Stimulated activated CD8-positive, alpha-beta memory T cell treated with anti-CD3 and anti-CD28 coated beads, Interleukin-15, amount 100 ng/mL, for 1 hour (primary cell): ENCODE results near the gene DDX41.
"Not testable (repeated sequence)": the region's sequence is repeated elsewhere in the genome, so short reads cannot be mapped to it uniquely, and the experiment has no call there.

Experiments used
- DNase-seq: peaks from one replicate; pipeline ENCODE4 v3.0.0-alpha.2; 2020; ENCODE audit warnings: low read depth

Gene DDX41

DNA sequence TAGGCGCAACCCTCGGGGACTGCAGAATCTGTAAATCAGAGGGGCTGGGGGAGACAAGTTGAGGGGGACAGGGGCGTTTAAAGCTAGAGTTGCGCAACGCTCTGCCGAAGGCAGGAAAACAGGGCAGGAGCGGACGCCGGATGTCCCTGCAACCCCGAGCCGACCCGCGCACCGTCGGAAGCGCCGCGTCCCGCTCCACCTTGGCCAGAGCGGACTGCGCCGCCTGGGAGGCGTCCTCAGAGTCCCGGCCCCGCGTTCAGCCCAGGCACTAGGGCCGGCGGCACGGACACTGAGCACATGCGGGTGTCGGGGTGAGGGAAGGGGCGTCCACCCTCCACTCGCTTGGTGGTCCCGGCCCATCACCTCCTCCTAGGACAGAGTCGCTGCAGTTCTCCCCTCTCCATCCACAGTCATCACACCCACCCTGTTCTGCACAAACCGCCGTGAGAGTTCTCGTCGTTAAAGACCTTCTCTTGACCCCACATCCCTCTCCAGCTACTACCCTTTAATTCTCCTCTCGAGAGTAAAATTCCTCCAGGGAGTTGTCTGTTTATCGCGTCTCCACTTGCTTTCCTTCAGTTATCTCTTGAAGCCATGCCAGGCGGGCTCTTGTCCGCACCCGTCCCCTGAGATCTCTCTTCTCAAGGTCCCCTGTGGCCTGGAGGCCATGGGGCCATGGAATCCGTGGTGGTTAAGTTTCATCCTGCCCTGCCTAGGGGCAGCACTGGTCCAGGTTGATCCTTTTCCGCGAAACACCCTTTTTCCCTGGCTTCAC, 18.6 kb downstream of the DDX41 start:
- no peak for DNase-seq

DNA sequence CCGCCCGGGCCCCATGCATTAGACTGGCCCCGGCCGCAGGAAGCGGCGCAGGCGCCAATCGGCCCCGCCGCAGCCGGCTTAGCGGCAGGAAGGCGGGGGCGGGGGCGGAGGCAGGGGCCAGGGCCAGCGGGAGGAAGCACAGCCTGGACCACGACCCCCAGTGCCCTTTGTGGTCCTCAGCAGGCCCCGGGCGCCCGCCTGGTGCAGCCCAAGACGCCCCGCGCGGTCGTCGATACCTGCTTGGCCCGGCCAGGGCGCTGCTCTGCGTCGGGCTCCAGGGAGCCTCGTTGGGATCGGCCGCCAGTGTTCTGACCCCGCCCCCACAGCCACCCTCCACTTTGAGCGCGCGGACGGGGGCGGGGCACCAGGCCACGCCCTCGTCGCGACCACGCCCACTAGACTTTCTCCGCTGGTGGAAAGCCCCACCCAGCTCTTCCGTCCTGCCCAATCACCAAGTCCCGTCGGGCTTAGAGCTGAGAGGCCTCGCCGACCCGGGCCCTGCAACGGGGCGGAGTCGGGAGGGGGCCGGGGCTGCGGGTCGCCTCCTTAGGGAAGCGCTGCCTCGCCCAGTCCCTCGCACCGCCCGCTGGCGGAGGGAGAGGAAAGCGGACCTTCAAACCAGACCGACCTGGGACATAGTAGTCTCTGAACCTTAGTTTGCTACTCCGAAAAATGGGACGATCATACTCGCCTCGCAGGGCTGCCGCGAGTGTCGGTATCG, 19.3 kb downstream of the DDX41 start, which contains the start of gene PDLIM7:
PDLIM7 (minus strand) TSS at position 313 of the 721 bp plus-strand sequence. CDS start 1,092 bp downstream, outside the sequence.
- peak; percentile 88 for DNase-seq

DNA sequence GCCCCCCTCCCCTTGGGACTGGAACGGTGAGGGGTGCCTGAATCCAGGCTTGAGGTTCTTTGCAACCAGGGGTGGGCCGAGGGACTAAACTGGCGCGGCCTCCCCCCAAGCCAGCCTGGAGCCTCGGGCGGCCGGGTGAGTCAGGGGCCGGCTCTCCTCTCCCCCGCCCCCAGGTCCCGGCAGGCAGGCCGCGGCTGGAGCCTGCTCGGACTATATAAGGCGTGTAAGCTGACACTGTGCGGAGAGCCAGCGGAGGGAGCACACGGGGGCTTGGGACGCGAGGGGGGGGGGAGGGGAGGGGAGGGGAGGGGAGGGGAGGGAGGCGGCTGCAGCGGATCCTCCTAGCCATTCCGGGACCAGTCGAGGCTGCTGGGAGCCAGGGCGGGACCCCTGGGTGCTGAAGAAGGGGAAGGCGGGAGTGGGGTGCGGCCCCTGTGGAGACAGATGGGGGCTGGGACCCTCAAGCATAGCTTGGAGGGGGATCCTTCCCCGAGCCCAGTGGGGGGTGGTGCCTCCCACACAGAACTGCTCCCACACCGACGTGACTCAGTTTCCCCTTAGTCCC, 20.0 kb downstream of the DDX41 start:
- no peak for DNase-seq

DNA sequence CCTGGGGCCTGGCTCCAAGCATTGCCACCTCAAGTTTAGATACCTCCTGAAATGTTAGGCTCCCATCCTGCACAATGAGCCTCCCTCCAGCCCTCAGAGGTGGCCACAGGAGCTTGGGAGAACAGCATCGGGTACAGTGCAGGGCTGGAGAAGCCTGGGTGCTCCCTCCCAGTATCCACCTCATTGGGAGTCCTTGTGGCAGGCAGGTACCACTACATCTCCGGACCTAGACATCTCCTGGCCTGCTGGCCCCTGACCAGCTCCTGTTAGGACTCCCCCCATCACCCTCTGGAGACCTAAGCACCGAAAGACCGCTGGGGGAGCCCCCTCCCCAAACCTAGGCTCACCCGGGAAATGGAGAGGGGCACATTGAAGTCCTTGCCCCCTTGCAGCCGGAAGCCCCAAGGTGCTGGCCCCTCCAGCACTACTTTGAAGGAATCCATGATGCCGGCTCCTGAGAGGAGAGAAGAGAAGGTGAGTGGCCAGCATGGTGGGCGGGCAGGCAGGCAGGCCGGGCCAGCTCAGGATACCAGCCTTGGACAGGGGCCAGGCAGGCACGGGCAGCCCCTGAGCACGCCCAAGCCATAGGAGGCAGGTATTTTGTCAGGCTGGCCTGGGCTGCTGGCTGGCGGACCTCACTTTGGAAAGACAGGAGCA, 20.6 kb downstream of the DDX41 start:
- DNase-seq, result no peak

DNA sequence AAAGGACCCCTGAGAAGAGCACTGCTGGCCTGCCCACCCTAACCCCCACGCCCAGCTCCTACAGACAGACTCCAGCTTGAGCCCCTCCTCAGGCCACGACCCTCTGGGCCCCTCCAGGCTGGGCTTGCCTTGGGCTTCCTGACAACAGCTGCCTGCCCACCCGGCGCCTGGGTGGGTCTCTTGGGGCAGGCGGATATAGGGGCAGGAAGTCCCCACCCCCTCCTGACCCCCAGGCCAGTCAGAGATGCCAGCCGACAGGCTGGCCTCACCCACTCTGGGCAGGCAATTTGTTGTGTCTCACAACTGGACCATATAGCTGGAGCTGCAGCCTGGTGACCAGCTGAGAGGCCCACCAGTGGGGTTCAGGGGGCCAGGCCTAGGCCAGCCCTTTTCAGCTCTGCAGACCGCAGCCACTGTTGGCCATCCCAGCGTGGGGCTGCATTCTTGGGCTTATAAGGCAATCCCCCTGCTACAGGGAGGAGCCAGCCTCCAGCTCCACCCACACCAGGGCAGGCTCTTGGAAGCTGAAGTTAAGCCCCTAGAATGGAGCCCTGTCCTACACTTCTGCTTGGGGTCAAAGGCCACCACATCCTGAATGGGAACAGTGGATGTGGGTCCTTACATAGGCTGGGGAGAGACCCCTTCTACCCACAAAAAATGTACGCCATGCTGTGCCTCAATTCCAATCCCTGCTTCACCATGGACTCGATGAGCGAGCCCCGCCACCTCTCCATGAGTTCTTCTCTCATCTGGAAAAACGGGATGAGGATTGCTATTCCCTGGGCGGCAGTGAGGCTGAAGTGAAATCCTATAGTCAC, 21.3 kb downstream of the DDX41 start:
- no peak for DNase-seq

DNA sequence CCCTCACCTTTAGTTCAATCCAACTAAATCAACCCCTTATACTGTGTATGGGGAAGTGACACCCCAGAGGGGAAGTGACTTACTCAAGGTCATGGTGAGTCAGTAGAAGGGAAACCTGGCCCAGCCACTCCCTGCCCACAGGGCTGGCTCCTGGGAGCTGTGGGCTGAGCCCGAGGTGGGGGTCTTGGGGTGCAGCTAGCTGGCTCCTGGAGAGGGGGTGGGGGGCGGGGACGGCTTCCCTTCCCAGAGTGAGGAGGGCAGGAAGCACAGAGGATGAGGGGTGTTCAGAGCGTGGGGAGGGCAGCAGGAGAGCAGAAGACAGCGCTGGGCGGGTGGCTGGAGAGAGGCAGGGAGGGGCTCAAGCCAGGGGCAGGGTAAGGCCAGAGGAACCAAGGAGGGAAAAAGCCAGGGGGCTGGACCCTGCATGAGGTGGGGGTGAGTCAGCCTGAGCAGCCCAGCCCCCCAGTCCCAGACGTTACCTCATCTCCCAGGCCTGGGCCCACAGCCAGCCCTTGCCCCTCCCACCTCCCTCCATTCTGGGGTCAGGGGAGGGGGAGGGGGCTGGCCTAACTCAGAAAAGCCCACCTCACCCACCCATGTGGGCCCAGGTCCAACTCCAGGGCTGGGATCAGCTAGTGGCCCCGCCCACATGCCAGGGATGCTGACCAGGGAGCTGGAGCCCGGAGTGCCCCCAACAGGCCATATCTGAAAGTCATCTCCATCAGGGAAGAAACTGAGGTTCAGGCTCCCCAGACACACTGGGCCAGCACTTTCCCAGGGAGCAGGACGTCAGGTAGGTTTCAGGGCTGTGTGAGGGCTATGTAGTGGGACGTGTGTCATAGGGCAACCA, 22.2 kb downstream of the DDX41 start:
- DNase-seq, result no peak

DNA sequence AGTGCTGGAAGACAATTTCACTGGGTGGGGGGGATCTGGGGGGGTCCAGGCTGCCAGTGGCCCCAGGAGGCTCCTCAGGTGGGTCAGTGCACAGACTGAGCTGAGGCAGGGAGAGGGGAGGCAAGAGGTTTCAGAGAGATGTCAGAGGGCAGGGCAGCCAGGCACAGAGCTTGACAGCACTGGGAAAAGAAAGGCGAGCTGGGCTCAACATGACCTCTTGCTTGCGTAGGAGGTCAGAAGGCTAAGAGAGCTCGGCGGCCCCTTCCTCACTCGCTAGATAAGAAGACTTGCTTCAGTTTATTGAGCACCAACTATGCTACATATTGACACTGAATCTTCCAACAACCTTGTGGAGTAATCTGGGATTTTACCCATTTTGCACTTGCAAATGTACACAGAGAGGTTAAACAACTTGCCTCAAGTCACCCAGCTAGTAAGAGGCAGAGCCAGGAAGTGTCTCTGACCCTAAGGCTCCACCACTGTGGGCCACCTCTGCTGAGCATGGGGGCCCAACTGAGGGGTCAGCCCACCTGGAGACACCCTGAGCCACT, 22.9 kb downstream of the DDX41 start:
- DNase-seq, result no peak

DNA sequence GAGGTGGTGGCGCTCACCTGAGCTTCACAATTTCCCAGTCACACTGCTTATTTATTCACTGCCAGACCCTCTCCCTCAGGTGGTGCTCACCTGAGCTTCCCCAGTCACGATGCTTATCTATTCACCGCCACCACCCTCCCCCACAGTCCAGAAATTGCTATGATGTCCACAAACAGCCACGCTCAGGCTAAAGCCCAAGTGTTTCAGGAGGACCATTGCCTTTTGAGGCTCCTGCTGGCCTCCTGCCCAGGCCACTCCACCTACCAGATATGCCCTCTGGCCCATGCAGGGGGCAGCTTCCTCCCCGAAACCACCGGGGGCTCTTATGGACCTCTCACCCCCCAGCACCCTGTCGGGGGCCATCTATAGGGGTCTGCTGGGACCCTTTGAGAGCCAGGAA, 23.9 kb downstream of the DDX41 start:
- DNase-seq, result no peak

DNA sequence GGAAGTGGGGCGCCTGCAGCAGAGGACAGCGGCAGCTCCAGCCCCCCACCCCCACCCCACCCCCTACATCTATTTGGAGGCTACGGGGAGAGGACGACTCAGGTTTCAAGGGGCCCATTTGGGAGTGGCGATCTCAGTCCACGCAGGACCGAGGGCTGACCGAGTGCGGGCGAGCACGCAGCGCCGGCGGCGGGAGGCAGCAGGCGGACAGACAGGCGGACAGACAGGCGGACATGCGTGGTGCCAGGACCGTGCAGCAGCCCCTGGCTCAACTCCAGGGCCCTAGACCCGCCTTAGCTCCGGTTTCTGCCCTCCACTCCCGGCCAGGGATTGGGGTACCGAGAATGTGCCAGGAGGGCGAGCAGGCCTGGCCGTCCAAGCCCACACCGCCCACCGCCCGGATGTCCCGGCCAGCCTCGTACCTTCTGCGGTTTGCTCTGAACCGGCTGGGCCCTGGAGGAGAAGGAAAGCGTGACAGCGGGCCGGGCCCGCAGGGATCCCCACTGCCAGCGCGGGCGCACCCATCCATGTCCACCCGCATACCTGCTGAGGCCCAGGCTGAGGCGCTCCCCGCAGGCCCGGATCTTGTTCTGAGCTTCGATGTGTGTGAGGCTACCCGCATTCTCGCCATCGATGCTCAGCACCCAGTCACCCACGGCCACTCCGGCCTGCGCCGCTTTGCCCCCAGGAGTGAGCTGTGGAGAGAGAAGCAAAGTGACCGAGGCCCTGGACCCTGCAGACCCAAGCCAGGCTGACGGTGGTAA, 24.6 kb downstream of the DDX41 start:
- DNase-seq, result no peak

DNA sequence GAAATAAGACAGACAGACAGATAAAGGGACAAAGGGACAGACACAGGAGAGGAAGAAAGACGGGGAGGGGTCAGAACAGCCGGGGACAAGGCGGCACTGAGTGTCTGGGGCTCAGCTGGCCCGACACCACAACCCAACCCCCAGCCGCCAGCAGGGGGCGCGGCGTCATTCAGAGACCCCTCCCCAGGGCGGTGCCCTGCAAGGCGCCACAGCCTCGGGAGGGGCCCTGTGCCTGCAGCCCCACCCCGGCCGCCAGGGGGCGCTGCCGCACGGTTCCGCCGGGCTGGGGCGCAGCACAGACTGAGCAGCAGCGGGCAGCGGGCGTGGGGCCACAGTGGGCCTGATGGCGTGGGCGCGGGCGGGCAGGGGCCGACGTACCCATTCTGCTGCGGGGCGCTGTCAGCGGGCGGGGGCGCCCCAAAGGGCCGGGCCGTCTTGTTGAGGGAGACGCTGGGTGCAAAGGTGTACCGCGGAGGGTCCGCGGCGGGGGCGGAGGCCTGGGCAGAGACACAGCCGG, 25.3 kb downstream of the DDX41 start:
- DNase-seq, result no peak

DNA sequence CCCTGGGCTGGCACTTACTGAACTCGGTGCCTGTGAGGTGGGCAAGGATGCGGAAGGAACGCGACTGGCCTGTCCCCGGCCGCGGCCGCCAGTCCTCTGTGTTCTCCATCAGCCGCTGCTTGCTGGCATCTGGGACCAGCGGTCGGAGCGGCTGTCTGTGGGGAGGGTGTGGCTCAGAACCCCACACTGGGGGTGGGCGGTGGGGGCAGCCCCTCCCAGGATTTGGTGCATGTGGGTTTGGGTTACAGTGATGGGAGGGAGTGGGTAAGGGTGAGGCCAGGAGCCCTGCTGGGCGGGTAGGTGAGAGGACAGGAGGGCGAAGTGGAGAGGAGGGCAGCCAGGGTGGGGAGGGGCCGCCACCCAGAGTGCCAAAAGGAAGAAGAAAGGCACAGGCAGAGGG, 25.8 kb downstream of the DDX41 start:
- DNase-seq, result no peak

DNA sequence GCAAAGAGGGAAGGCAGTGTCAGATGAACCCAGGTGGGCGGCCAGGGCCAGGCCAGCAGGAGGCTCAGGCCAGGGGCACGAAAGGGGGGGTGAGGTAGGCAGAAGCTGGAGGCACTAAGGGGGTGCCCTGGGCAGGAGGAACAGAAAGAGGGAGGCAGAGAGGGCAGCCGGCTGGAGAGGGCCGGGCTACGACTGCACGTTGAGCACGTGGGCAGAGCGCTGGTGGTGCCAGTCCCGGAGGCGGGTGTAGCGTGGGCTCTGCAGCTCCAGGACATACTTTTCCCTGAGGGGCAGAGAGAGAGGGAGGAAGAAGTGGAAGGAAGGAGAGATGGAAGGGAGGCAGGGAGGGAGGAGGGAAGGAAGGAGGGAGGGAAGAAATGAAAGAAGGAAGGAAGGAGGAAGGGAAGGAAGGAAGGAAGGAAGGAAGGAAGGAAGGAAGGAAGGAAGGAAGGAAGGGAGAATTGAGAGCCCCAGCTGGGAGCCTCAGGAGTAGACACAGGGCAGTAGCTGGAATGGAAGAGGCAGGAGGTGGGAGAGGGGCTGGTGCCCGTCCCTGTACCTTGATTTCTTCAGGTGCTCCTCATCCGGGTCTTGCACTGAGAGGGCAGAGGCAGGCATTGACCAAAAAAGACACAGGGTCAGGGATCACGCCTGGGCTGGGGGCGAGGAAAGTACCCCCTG, 26.3 kb downstream of the DDX41 start:
- DNase-seq, result no peak

DNA sequence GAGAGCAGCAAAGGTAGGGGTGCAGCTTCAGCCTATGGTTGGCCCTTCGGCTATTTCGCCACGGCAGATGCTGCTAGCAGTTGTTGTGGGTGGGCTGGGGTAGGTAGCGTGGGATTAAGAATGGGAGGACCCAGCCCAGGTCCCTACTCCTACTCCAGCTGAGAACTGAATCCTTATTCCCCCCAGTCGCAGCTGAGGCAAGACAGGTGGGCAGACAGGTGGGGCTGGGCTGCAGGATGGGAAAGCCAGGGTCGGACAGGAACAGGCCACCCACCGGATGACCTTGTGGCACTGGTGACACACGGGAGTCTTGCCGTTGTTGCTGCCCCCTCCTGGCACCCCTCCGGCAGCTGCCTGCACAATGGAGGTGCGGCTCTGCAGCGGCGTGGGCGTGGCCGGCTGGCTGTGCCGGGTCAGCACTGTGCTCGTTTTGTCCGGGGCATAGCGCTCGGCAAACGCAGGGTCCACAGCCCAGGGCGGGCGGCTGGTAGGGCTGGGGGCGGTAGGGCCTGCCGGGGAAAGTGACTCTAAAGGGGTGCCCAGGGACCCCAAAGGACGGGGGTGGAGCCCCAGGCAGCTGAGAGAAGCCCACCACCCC, 27.5 kb downstream of the DDX41 start:
- no peak for DNase-seq

DNA sequence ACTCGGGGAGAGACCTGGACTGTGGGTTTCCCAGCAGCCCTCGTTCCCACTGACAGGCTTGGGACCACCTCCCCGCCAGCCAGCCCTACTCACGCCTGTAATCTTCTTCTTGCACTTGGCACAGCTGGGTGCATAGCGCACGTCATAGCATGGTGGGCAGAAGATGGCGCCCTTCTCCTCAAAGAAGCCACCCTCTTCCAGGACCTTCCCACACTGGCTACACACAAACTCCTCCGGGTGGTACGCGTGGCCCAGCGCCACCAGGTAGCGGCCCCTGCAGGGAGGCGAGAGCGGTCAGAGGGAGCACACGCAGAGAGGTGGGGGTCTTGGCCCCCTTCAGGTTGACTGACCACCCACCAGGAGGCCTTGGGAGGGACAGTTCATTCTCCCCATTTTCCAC, 28.8 kb downstream of the DDX41 start:
- DNase-seq, result no peak

DNA sequence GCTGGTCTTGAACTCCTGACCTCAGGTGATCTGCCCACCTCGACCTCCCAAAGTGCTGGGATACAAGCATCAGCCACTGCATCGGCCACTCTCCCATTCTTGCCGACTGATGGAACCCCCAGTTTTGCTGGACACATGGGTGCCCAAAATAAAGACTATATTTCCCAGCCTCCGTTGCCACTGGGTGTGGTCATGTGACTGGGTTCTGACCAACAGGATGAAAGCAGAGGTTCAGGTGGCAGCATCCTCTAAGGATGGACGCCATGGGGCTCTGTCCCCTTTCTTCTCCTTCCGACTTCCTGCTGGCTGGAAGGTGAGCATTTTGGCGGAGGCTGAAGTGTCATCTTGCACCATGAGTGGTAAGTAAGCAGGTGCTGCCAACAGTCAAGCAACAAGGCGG, 29.6 kb downstream of the DDX41 start:
- no peak for DNase-seq

DNA sequence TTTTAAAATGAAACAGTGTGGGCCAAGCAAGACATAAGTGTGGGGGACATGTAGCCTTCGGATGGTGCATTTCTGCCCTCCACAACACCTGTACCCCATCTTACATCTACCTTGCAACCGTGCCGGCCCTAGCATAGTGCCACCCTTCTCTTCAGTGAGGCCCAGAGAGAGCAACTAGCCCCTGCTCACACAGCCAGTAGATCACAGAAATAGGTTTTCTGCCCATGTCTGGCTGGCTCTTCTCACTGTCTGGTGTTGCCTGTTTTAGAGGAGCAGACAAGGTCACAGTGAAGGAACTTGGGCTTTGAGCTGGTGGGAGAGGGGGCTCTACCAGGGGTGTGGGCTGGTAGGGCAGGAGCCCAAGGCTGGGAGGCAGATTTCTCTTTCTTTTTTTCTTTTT, 30.5 kb downstream of the DDX41 start:
- no peak for DNase-seq

DNA sequence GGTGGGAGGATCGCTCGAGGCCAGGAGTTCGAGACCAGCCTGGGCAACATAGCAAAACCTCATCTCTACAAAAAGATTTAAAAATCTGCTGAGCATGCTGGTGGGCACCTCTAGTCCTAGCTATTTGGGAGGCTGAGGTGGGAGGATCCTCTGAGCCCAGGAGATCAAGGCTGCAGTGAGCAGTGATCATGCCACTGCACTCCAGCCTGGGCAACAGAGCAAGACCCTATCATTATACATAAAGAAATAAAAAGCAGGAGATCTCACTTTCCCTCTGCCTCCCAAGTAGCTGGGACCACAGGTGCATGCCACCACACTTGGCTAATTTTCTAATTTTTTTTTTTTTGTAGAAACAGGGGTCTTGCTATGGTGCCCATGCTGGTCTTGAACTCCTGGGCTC, 31.0 kb downstream of the DDX41 start:
- DNase-seq, result not testable (repeated sequence)

DNA sequence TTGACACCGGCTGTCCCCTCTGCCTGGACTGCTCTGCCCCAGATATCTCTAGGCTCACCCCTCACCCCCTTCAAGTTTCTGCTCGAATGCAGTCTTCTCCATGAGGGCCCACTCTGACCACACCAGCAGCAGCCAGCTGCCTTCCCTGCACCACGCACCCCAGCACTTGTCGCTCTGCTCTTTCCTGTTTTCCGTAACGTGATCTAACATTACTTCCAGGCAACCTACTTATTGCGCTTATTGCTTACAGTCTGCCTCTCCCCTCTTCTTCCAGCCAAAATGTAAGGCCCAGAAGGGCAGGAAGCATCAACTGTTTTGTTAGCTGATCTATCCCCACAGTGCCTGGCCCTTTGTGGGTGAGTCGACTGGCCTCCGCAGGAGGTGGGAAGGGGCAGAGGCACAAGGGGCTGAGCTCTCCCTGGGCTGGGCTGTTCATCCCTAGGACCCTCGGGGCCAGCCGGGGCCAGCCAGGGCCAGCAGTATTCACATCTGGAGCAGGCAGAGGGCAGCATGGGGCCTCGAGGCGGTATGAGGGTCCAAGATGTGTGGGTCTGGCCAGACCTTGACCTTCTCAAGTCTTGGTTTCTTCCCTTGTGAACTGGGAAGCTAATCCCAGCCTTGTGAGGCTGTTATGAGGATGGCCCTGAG, 31.7 kb downstream of the DDX41 start:
- no peak for DNase-seq
